A549 (cell line): ENCODE measurements around the gene CD83.

Experiments
- CTCF ChIP-seq: fragments of >200 bp; sonication (Bioruptor Twin); formaldehyde crosslinking; IDR thresholded peaks from 3 replicates; pipeline ENCODE4 v1.5.1; 2016
- EP300 ChIP-seq, 2 experiments: fragments of >200 bp; sonication (Bioruptor Twin); formaldehyde crosslinking; IDR thresholded peaks; 2 replicates in 1 of 2; 3 replicates in 1 of 2; pipeline ENCODE4 v1.6.1; 2016 to 2017
- HOXB13 ChIP-seq: fragments of 250-450 bp; sonication (Bioruptor Pico); IDR thresholded peaks from 2 replicates; pipeline ENCODE4 v1.5.0; 2020; ENCODE audit warnings: low read depth, mild to moderate bottlenecking, moderate library complexity
- MAX ChIP-seq: IDR thresholded peaks from 2 replicates; pipeline ENCODE4 v1.6.1; 2012
- MYC ChIP-seq: IDR thresholded peaks from 2 replicates; pipeline ENCODE4 v1.6.1; 2012; ENCODE audit warnings: mild to moderate bottlenecking, inconsistent platforms, low read length, improper control_type of control experiment, borderline replicate concordance
- NPAS2 ChIP-seq: fragments of 250-450 bp; sonication (Bioruptor Pico); IDR thresholded peaks from 2 replicates; pipeline ENCODE4 v1.8.0; 2022; ENCODE audit warnings: mild to moderate bottlenecking, moderate library complexity, borderline replicate concordance
- NR3C1 ChIP-seq: fragments of >200 bp; sonication (Bioruptor Twin); formaldehyde crosslinking; IDR thresholded peaks from 3 replicates; pipeline ENCODE4 v1.6.1; 2017
- POLR2A ChIP-seq: IDR thresholded peaks from 2 replicates; pipeline ENCODE4 v1.6.1; 2012; ENCODE audit warnings: mild to moderate bottlenecking, low read length
- RCOR1 ChIP-seq: fragments of 150-350 bp; IDR thresholded peaks from 2 replicates; pipeline ENCODE4 v1.6.1; 2014; ENCODE audit warnings: antibody characterized with exemption, low read length, low read depth
- RNF2 ChIP-seq: fragments of 200-600 bp; sonication (generic); IDR thresholded peaks from 2 replicates; pipeline ENCODE4 v1.6.1; 2016; ENCODE audit warnings: low read depth, mild to moderate bottlenecking, antibody characterized with exemption, moderate library complexity, borderline replicate concordance
- SREBF2 ChIP-seq: fragments of 450-650 bp; IDR thresholded peaks from 2 replicates; pipeline ENCODE4 v1.6.1; 2014; ENCODE audit warnings: mild to moderate bottlenecking, moderate library complexity

- TF ChIP-seq MAX, result no peak
- no peak for TF ChIP-seq RNF2
- no peak for TF ChIP-seq NR3C1
- TF ChIP-seq EP300 (IDR thresholded peaks at IDR 0.05), result no peak
- no peak for TF ChIP-seq CTCF
- TF ChIP-seq HOXB13 (CRISPR knock-in tag), result no peak
- no peak for TF ChIP-seq RCOR1
- no peak for TF ChIP-seq MYC
- no peak for TF ChIP-seq SREBF2
- no peak for TF ChIP-seq NPAS2 (CRISPR knock-in tag)
- no peak for TF ChIP-seq POLR2A
Measured at GRCh38 chr6:14149053-14149738, 31.6 kb downstream of the CD83 start.
